Keratinocyte (primary cell): Measurements from ENCODE around the gene KRTAP4-6.

ENCODE experiments used
- CTCF ChIP-seq, 3 experiments: IDR thresholded peaks in 1 of 3; conservative IDR thresholded peaks in 1 of 3; optimal IDR thresholded peaks in 1 of 3; 2 replicates in 2 of 3; 3 replicates in 1 of 3; pipeline versions ENCODE3 to v1.5.1; 2011; ENCODE audit warnings: low read length in 3 of 3, mild to moderate bottlenecking in 3 of 3, moderate library complexity in 2 of 3, control low read depth in 1 of 3, inconsistent platforms in 1 of 3; ENCODE audit not compliant: insufficient read depth in 2 of 3; ENCODE audit errors: extremely low read depth in 1 of 3
- EZH2 ChIP-seq: IDR thresholded peaks from one replicate; pipeline ENCODE4 v1.6.1; 2012; ENCODE audit warnings: inconsistent platforms, mild to moderate bottlenecking, low read length, moderate library complexity

- no peak for TF ChIP-seq CTCF (optimal IDR thresholded peaks at IDR 0.05 in 1 of 3, IDR thresholded peaks at IDR 0.05 in 1 of 3, conservative IDR thresholded peaks at IDR 0.05 in 1 of 3; ENCODE audit: extremely low read depth in 1 of 3, insufficient read depth in 2 of 3, low read length in 3 of 3)
- no peak for TF ChIP-seq EZH2
These were observed 4.5 kb upstream of the KRTAP4-6 start for GRCh38 chr17:41144846-41145245.
